Erythroblast (primary cell): ENCODE data around the gene COL16A1.

Source experiments
- GATA1 ChIP-seq: IDR thresholded peaks from 2 replicates; pipeline ENCODE4 v1.6.1; 2011; ENCODE audit warnings: low read depth, mild to moderate bottlenecking, control low read depth, low read length, moderate library complexity
- POLR2A ChIP-seq: IDR thresholded peaks from 2 replicates; pipeline ENCODE4 v1.6.1; 2011; ENCODE audit warnings: mild to moderate bottlenecking, low read length

GRCh38 chr1:31705080-31705866 is 1.5 kb upstream of the COL16A1 start:
- TF ChIP-seq POLR2A (no peak), GATA1 (no peak)
